ENCODE measurements around the gene TRIP4. TPM values are rescaled to one million over a fixed set of nuclear protein-coding genes. Genes with fewer than 3 reads are reported as not detected.

TRIP4 gene
- polyA plus RNA-seq, 1 donor from 2014 or later = 20.8 TPM

DNA sequence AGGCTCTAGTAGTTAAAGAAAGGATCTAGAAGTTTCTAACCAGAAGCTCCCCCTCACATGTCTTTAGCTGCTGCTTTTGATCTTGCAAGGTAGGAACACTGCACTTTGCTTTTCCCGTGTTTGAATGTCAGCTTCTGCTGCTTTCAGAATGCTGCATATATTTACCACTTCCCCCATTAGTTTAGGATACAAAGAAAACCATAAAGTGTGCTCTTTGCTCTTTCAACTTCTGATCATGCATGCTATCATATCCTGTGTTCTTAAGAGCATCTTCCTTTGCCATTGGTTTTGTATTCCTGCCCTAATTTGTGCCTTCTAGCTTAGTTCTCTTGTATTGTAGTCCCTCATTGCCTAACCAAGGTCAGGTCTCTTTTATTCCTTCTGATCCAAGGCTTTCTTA, 116.0 kb downstream of the TRIP4 start (continued):
- TF ChIP-seq, protein P1, sequence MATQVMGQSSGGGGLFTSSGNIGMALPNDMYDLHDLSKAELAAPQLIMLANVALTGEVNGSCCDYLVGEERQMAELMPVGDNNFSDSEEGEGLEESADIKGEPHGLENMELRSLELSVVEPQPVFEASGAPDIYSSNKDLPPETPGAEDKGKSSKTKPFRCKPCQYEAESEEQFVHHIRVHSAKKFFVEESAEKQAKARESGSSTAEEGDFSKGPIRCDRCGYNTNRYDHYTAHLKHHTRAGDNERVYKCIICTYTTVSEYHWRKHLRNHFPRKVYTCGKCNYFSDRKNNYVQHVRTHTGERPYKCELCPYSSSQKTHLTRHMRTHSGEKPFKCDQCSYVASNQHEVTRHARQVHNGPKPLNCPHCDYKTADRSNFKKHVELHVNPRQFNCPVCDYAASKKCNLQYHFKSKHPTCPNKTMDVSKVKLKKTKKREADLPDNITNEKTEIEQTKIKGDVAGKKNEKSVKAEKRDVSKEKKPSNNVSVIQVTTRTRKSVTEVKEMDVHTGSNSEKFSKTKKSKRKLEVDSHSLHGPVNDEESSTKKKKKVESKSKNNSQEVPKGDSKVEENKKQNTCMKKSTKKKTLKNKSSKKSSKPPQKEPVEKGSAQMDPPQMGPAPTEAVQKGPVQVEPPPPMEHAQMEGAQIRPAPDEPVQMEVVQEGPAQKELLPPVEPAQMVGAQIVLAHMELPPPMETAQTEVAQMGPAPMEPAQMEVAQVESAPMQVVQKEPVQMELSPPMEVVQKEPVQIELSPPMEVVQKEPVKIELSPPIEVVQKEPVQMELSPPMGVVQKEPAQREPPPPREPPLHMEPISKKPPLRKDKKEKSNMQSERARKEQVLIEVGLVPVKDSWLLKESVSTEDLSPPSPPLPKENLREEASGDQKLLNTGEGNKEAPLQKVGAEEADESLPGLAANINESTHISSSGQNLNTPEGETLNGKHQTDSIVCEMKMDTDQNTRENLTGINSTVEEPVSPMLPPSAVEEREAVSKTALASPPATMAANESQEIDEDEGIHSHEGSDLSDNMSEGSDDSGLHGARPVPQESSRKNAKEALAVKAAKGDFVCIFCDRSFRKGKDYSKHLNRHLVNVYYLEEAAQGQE (IDR thresholded peaks at IDR 0.05; ENCODE audit: borderline replicate concordance) = no peak

Small RNAs within 50 kb of the gene (small RNA-seq; reads per million reads assigned to genes)
- gene RF00019 = 0 to 1.2 (median 0) reads per million in 3 experiments
- 0 to 1.5 (median 0) reads per million in 3 experiments for gene RF00554

Other genes starting within 250 kb of the TRIP4 start
- gene SNX22, start 236.1 kb upstream of the TRIP4 start, polyA plus RNA-seq = 0.38 and 0.73 TPM in 2 replicates
- 202 and 206 TPM in 2 replicates for gene PPIB, start 224.8 kb upstream of the TRIP4 start, polyA plus RNA-seq
- 18.9 and 19.6 TPM in 2 replicates for gene CSNK1G1, start 31.7 kb upstream of the TRIP4 start, polyA plus RNA-seq
- gene PCLAF, start 6.4 kb upstream of the TRIP4 start, polyA plus RNA-seq = 5.3 and 10.8 TPM in 2 replicates
- gene ZNF609, start 72.7 kb downstream of the TRIP4 start, polyA plus RNA-seq = 11.8 and 14.6 TPM in 2 replicates